ENCODE data around the gene ZNF341.

ZNF341 gene

DNA sequence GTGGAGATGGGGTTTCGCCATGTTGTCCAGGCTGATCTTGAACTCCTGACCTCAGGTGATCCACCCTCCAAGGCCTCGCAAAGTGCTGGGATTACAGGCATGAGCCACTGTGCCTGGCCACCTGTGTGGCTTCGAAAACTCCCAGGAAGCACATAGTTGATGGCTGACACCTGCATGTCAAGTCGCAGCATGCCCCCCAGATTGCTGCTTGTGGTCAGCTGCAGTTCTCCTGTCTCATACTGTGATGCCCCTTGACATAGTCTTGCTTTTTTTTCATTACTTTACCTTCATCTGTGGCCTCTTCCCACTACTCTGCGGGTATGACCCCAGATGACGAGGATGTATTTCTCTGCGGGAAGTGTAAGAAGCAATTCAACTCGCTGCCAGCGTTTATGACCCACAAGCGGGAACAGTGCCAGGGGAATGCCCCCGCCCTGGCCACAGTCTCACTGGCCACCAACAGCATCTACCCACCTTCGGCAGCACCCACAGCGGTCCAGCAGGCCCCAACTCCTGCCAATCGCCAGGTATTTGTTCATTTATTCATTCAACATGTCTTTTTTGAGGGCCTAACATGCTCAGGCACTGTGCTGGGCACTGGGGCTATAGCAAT is 13.1 kb downstream of the ZNF341 start:
- TF ChIP-seq EZH2phosphoT487 (IDR thresholded peaks at IDR 0.05; ENCODE audit: low read length) (no peak), EZH2 (optimal IDR thresholded peaks at IDR 0.05; ENCODE audit: low read depth, low read length) (no peak)
- TF ChIP-seq, protein P1, sequence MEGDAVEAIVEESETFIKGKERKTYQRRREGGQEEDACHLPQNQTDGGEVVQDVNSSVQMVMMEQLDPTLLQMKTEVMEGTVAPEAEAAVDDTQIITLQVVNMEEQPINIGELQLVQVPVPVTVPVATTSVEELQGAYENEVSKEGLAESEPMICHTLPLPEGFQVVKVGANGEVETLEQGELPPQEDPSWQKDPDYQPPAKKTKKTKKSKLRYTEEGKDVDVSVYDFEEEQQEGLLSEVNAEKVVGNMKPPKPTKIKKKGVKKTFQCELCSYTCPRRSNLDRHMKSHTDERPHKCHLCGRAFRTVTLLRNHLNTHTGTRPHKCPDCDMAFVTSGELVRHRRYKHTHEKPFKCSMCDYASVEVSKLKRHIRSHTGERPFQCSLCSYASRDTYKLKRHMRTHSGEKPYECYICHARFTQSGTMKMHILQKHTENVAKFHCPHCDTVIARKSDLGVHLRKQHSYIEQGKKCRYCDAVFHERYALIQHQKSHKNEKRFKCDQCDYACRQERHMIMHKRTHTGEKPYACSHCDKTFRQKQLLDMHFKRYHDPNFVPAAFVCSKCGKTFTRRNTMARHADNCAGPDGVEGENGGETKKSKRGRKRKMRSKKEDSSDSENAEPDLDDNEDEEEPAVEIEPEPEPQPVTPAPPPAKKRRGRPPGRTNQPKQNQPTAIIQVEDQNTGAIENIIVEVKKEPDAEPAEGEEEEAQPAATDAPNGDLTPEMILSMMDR (IDR thresholded peaks at IDR 0.05; ENCODE audit: low read length) = no peak
- Histone ChIP-seq H3K36me3 (replicated peaks; ENCODE audit: insufficient read depth, low read length) (no peaks in the 10 kb centered on the region), H3K9me2 (replicated peaks; ENCODE audit: insufficient read depth, low read length) (no peaks in the 10 kb centered on the region), H3K4me2 (ENCODE audit: low read depth, low read length) (no peak overlapping the region), H3K79me2 (ENCODE audit: low read length) (no peaks in the 10 kb centered on the region), H3K4me3 (ENCODE audit: low read length) (no peak overlapping the region), H3K4me1 (ENCODE audit: low read length) (no peaks in the 10 kb centered on the region), H3K27me3 (replicated peaks; ENCODE audit: insufficient read depth, low read length) (no peaks in the 10 kb centered on the region), H3K9me3 (replicated peaks; ENCODE audit: insufficient read depth, low read length) (no peaks in the 10 kb centered on the region), H3K9ac (ENCODE audit: low read length) (no peak overlapping the region), H2AFZ (ENCODE audit: low read length) (no peak overlapping the region), H4K20me1 (ENCODE audit: insufficient read depth, low read length) (no peaks in the 10 kb centered on the region), H3K27ac (ENCODE audit: low read length) (no peak overlapping the region), H3F3A (ENCODE audit: insufficient read depth, low read length) (no peaks in the 10 kb centered on the region)
- DNase-seq = no peak

DNA sequence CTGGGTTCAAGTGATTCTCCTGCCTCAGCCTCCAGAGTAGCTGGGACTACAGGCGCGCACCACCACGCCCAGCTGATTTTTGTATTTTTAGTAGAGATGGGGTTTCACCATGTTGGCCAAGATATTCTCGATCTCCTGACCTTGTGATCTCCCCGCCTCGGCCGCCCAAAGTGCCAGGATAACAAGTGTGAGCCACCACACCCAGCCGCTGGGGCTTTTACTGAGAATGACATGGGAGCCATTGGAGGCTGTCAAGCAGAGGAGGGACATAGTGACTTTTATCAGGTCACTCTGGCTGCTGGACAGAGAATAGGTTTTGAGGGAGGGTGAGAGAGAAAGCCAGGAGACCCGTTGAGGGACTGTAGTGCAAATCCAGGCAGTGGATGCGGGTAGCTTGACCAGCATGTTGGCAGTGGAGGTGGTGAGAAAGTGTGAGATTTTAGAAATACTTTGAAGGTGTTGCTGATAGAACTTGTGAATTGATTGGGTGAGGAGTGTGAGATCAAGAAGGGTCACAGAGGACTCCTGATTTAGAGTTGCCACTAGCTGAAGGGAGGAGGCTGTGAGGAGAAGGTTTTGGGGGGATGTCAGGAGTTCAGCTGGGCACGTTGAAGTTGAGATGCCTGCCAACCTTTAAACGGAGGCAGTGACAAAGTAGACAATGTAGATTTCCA is 14.7 kb downstream of the ZNF341 start:
- Histone ChIP-seq H3K9me2 (replicated peaks; ENCODE audit: insufficient read depth, low read length) (no peaks in the 10 kb centered on the region), H3K27ac (ENCODE audit: low read length) (no peak overlapping the region), H4K20me1 (ENCODE audit: insufficient read depth, low read length) (no peaks in the 10 kb centered on the region), H3K4me1 (ENCODE audit: low read length) (no peaks in the 10 kb centered on the region), H3K27me3 (replicated peaks; ENCODE audit: insufficient read depth, low read length) (no peaks in the 10 kb centered on the region), H3K4me3 (ENCODE audit: low read length) (no peak overlapping the region), H2AFZ (ENCODE audit: low read length) (no peak overlapping the region), H3K9ac (ENCODE audit: low read length) (no peak overlapping the region), H3K36me3 (replicated peaks; ENCODE audit: insufficient read depth, low read length) (no peaks in the 10 kb centered on the region), H3K4me2 (ENCODE audit: low read depth, low read length) (no peak overlapping the region), H3K79me2 (ENCODE audit: low read length) (no peaks in the 10 kb centered on the region), H3F3A (ENCODE audit: insufficient read depth, low read length) (no peaks in the 10 kb centered on the region), H3K9me3 (replicated peaks; ENCODE audit: insufficient read depth, low read length) (no peaks in the 10 kb centered on the region)
- DNase-seq = no peak
- TF ChIP-seq EZH2phosphoT487 (IDR thresholded peaks at IDR 0.05; ENCODE audit: low read length) = no peak
- TF ChIP-seq EZH2 (optimal IDR thresholded peaks at IDR 0.05; ENCODE audit: low read depth, low read length) = no peak
- TF ChIP-seq, protein P1 (IDR thresholded peaks at IDR 0.05; ENCODE audit: low read length) = no peak

DNA sequence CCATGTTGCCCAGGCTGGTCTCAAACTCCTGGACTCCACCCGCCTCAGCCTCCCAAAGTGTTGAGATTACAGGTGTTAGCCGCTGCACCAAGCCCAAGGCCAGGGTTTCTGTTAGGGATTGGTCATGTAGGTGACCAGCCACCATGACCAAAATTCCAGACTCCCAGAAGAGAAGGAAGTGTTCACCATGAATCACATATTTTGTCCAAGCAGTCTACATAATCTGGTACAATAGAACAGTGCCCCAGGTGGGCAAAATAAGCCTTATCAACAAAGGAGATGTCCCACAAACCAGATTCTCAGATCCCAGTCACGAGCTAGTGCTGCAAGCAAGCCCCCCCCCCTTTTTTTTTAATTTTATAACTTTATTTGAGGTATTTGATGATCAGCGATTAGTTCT is 20.0 kb downstream of the ZNF341 start:
- H4K20me1 ChIP-seq (ENCODE audit: insufficient read depth, low read length) = no peaks in the 10 kb centered on the region
- no peaks in the 10 kb centered on the region for H3K9me3 ChIP-seq (replicated peaks; ENCODE audit: insufficient read depth, low read length)
- H3K27ac ChIP-seq (ENCODE audit: low read length) = no peak overlapping the region
- H3K9me2 ChIP-seq (replicated peaks; ENCODE audit: insufficient read depth, low read length) = no peaks in the 10 kb centered on the region
- no peaks in the 10 kb centered on the region for H3F3A ChIP-seq (ENCODE audit: insufficient read depth, low read length)
- H3K4me3 ChIP-seq (ENCODE audit: low read length) = no peak overlapping the region
- no peaks in the 10 kb centered on the region for H3K27me3 ChIP-seq (replicated peaks; ENCODE audit: insufficient read depth, low read length)
- H3K4me2 ChIP-seq (ENCODE audit: low read depth, low read length) = no peak overlapping the region
- H3K36me3 ChIP-seq (replicated peaks; ENCODE audit: insufficient read depth, low read length) = no peaks in the 10 kb centered on the region; the same call in 1 of the 2 replicates
- DNase-seq = no peak
- no peak overlapping the region for H2AFZ ChIP-seq (ENCODE audit: low read length)
- TF ChIP-seq EZH2 (optimal IDR thresholded peaks at IDR 0.05; ENCODE audit: low read depth, low read length) (no peak), EZH2phosphoT487 (IDR thresholded peaks at IDR 0.05; ENCODE audit: low read length) (no peak)
- TF ChIP-seq, protein P1 (IDR thresholded peaks at IDR 0.05; ENCODE audit: low read length) = no peak
- H3K4me1 ChIP-seq (ENCODE audit: low read length) = no peaks in the 10 kb centered on the region
- H3K9ac ChIP-seq (ENCODE audit: low read length) = no peak overlapping the region
- no peaks in the 10 kb centered on the region for H3K79me2 ChIP-seq (ENCODE audit: low read length)

Measured in MM.1S (cell line).